Activated CD8-positive, alpha-beta memory T cell treated with anti-CD3 and anti-CD28 coated beads, Interleukin-2, amount 50 U/mL, for 1 hour (primary cell): Measurements from ENCODE around the gene ZFP69B.

Source experiments
- DNase-seq: peaks from one replicate; pipeline ENCODE4 v3.0.0-alpha.2; 2020; ENCODE audit errors: extremely low read depth

The ZFP69B gene

GRCh38 chr1:40449684-40450494 lies at the start of gene ZFP69B:
Gene ZFP69B, plus strand, starts transcription at chr1:40450476. Its CDS starts 486 bp downstream, at chr1:40450962.
- peak; percentile 53 for DNase-seq

- no peak for DNase-seq
Observed at GRCh38 chr1:40401473-40402201, 48.6 kb upstream of the ZFP69B start.

GRCh38 chr1:40404670-40405462 lies 45.4 kb upstream of the ZFP69B start:
- DNase-seq: no peak

GRCh38 chr1:40405812-40406211 lies 44.5 kb upstream of the ZFP69B start:
- DNase-seq: no peak

GRCh38 chr1:40407453-40407852 lies 42.8 kb upstream of the ZFP69B start:
- no peak for DNase-seq

- no peak for DNase-seq
Observed at GRCh38 chr1:40409467-40409866, 40.8 kb upstream of the ZFP69B start.

- DNase-seq: no peak
Observed at GRCh38 chr1:40411294-40411693, 39.0 kb upstream of the ZFP69B start.

- DNase-seq: no peak
Observed at GRCh38 chr1:40411843-40412242, 38.4 kb upstream of the ZFP69B start.

- no peak for DNase-seq
Observed at GRCh38 chr1:40413527-40414252, 36.6 kb upstream of the ZFP69B start.

GRCh38 chr1:40414331-40414730 lies 35.9 kb upstream of the ZFP69B start:
- no peak for DNase-seq

GRCh38 chr1:40416709-40417108 lies 33.6 kb upstream of the ZFP69B start:
- DNase-seq: no peak

GRCh38 chr1:40421431-40422384 lies 28.6 kb upstream of the ZFP69B start:
- no peak for DNase-seq

GRCh38 chr1:40422630-40423263 lies 27.5 kb upstream of the ZFP69B start:
- no peak for DNase-seq

GRCh38 chr1:40423264-40423642 lies 27.0 kb upstream of the ZFP69B start:
- DNase-seq: no peak

- DNase-seq: no peak
Observed at GRCh38 chr1:40423951-40424618, 26.2 kb upstream of the ZFP69B start.

GRCh38 chr1:40425198-40425597 lies 25.1 kb upstream of the ZFP69B start:
- no peak for DNase-seq

- no peak for DNase-seq
Observed at GRCh38 chr1:40431385-40431784, 18.9 kb upstream of the ZFP69B start.

GRCh38 chr1:40432644-40433390 lies 17.5 kb upstream of the ZFP69B start:
- DNase-seq: no peak

- no peak for DNase-seq
Observed at GRCh38 chr1:40435471-40435870, 14.8 kb upstream of the ZFP69B start.
